ENCODE data around the gene CT47C1. TPM values are rescaled to one million over a fixed set of nuclear protein-coding genes. Genes with fewer than 3 reads are reported as not detected.

The CT47C1 gene
- total and polyA plus RNA-seq, 9 of the 15 experiments (the other 6 are each of a cell fraction or from before 2014, with no cell fraction given), result not detected

GRCh38 chrX:119095936-119096335, 23.1 kb downstream of the CT47C1 start:
- no peaks in the 10 kb centered on the region; a peak in 1 of 5 replicates for H3K27me3 ChIP-seq (ENCODE audit: control insufficient read depth in 2 of 2, insufficient read depth in 2 of 2, low read length in 2 of 2)
- H3K9ac ChIP-seq (ENCODE audit: insufficient read depth in 1 of 2, low read depth in 2 of 2, low read length in 2 of 2), result no peak overlapping the region
- H3K9me3 ChIP-seq (replicated peaks; ENCODE audit: control insufficient read depth, insufficient read depth, low read depth, low read length), result no peaks in the 10 kb centered on the region
- no TSS peak for BruUV-seq (replicated peaks)
- FAIRE-seq (no peak), DNase-seq (ENCODE audit: extremely low read depth in 1 of 4, low spot score in 3 of 4) (no peak), ATAC-seq (no peak)
- H3K4me1 ChIP-seq (replicated peaks in 1 of 2; ENCODE audit: control insufficient read depth in 2 of 2, insufficient read depth in 2 of 2, low read length in 2 of 2), result no peaks in the 10 kb centered on the region
- H3K36me3 ChIP-seq (ENCODE audit: control insufficient read depth, insufficient read depth, low read length), result no peaks in the 10 kb centered on the region
- POLR2A ChIA-PET, result interaction anchor here (0.6 kb wide), 1 partner anchor 31 kb away, joined by 4 read pairs; no protein-coding TSS in a partner anchor
- H3K4me2 ChIP-seq (ENCODE audit: insufficient read depth, low read length), result no peak overlapping the region
- H3K79me2 ChIP-seq (ENCODE audit: control insufficient read depth, insufficient read depth, low read length), result no peaks in the 10 kb centered on the region
- no peaks in the 10 kb centered on the region for H3K9me1 ChIP-seq (ENCODE audit: control insufficient read depth, insufficient read depth, low read length)
- H3K27ac ChIP-seq (ENCODE audit: extremely low read depth, low read depth, low read length), result no peak overlapping the region
- no peaks in the 10 kb centered on the region for H4K20me1 ChIP-seq (replicated peaks; ENCODE audit: control insufficient read depth, insufficient read depth, low read length)
- CTCF ChIA-PET (ENCODE audit: low intra/inter-chr PET ratio), result no interaction called here
- TF ChIP-seq ZBTB7A (IDR thresholded peaks at IDR 0.05; ENCODE audit: borderline replicate concordance, control insufficient read depth, low read depth, low read length), result no peak
- no peak for TF ChIP-seq BRD4 (IDR thresholded peaks at IDR 0.05)
- TF ChIP-seq FOXP4 (CRISPR knock-in tag; IDR thresholded peaks at IDR 0.05; ENCODE audit: borderline replicate concordance), result no peak
- no peak for TF ChIP-seq ZZZ3 (IDR thresholded peaks at IDR 0.05)
- no peak for TF ChIP-seq TRIM28 (IDR thresholded peaks at IDR 0.05)
- TF ChIP-seq CBX3 (IDR thresholded peaks at IDR 0.05; ENCODE audit: borderline replicate concordance in 1 of 2, low read length in 2 of 2), result no peak
- no peak for TF ChIP-seq NELFE (IDR thresholded peaks at IDR 0.05; ENCODE audit: insufficient read depth, insufficient read length)
- H2AFZ ChIP-seq (ENCODE audit: low read depth, low read length), result no peak overlapping the region
- intact Hi-C loops (cut with micrococcal nuclease) (no loop called here), in situ Hi-C loops (cut with MboI) (no loop called here)
- no peak overlapping the region for H3K4me3 ChIP-seq

Measured in K562 (cell line).